HG02973 (cell line): ENCODE data around the gene ERCC2.
"Not testable (repeated sequence)": the region's sequence is repeated elsewhere in the genome, so short reads cannot be mapped to it uniquely, and the experiment has no call there.

Experiments used
- ATAC-seq: cut with Tn5 transposase; IDR thresholded peaks from one replicate; pipeline ENCODE4 v1.9.1; 2021; ENCODE audit warnings: moderate library complexity; ENCODE audit not compliant: unreplicated experiment

Gene ERCC2

GRCh38 chr19:45370410-45371204 lies at the start of gene ERCC2:
Gene ERCC2, minus strand, starts transcription at chr19:45370573. Its CDS starts 33 bp downstream, at chr19:45370540.
- ATAC-seq: peak; percentile 96

- ATAC-seq: no peak
These were observed 49.5 kb upstream of the ERCC2 start for GRCh38 chr19:45419895-45420294.

- ATAC-seq: peak; percentile 47
These were observed 49.0 kb upstream of the ERCC2 start for GRCh38 chr19:45419396-45419795.

GRCh38 chr19:45418802-45419201 lies 48.4 kb upstream of the ERCC2 start:
- ATAC-seq: no peak

- ATAC-seq: no peak
These were observed 46.8 kb upstream of the ERCC2 start for GRCh38 chr19:45417151-45417550.

GRCh38 chr19:45414468-45414867 lies 44.1 kb upstream of the ERCC2 start:
- ATAC-seq: no peak

- ATAC-seq: no peak
These were observed 43.1 kb upstream of the ERCC2 start for GRCh38 chr19:45413497-45413896.

- not testable (repeated sequence) for ATAC-seq
These were observed 40.0 kb upstream of the ERCC2 start for GRCh38 chr19:45410330-45410729.

GRCh38 chr19:45409557-45409920 lies 39.2 kb upstream of the ERCC2 start:
- ATAC-seq: no peak

GRCh38 chr19:45408830-45409556 lies 38.6 kb upstream of the ERCC2 start:
- no peak for ATAC-seq

GRCh38 chr19:45408121-45408520 lies 37.7 kb upstream of the ERCC2 start:
- no peak for ATAC-seq

- ATAC-seq: not testable (repeated sequence)
These were observed 37.2 kb upstream of the ERCC2 start for GRCh38 chr19:45407585-45407984.

- no peak for ATAC-seq
These were observed 36.7 kb upstream of the ERCC2 start for GRCh38 chr19:45407091-45407375.

- peak; percentile 58 for ATAC-seq
These were observed 36.1 kb upstream of the ERCC2 start, which contains the start of gene POLR1G for GRCh38 chr19:45406226-45407090. Gene POLR1G, plus strand, starts transcription at chr19:45406644. Its CDS starts 53 bp downstream, at chr19:45406697.

GRCh38 chr19:45405435-45406225 lies 35.3 kb upstream of the ERCC2 start:
- peak; percentile 36 for ATAC-seq

- no peak for ATAC-seq
These were observed 34.4 kb upstream of the ERCC2 start, which contains the start of gene PPP1R13L for GRCh38 chr19:45404557-45405434. Gene PPP1R13L, minus strand, starts transcription at chr19:45405069. Its CDS starts 6,751 bp downstream, at chr19:45398318.

GRCh38 chr19:45403781-45404556 lies 33.6 kb upstream of the ERCC2 start:
- ATAC-seq: no peak

GRCh38 chr19:45403272-45403671 lies 32.9 kb upstream of the ERCC2 start:
- ATAC-seq: no peak
